Measurements from ENCODE around the gene CDKL2. TPM values are rescaled to one million over a fixed set of nuclear protein-coding genes. Genes with fewer than 3 reads are reported as not detected.

The CDKL2 gene
- total RNA-seq, 2 donors from 2014 or later: 0.62 to 0.65 TPM

DNA sequence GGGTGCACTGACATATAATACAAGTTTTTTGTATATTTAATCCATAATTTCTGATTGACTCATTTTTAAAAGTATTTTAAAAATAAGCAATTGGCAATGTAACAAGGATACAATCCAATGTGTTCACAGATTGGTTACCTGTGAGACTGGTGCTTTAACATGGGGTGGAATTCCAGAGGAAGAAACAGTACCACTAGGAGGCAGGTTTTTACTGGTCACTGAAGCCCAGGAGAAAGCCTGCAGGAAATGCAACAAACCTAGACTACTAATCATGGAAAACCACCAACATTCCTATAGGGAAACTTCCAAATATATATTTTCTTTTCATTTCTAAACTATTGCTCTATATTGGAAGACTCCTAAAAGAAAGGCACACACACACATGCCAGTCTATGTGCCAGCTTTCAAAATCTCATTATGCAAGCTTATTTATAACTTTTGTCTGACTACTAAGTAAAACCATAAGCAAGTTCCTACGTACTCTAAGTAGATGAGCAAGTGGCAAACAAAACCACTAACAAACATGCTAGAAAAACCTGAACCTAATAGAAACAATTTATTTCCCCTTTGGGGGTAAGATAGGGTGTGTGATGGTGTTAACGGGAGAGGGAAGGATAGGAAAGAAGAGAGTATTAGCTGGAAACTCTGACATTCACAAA lies 23.6 kb upstream of the CDKL2 start:
- intact Hi-C loops (cut with DNase I): loop anchor here in 1 of 2 donors (10.0 kb wide), 1 partner anchor 121 kb away; no protein-coding TSS in a partner anchor
- ATAC-seq: peak in 1 of 2 donors; percentile 41
- DNase-seq: no peak

DNA sequence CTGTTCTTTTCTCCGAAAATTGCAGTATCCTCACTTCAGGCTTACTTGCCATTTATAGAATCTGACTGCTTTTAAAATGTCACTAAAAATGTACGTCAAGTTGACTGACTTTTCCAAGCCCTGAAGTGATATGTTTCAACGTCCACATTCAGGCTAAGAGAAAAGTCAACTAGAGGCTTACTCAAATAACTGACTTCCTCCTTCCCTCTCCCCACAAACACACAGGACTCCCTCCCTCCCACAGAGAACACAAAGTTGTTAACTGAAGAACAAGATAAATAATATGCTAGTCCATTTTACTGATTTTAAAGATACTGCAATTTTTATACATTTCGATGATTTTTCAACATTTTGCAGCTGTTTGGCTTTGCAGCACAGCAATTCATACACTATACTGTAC lies 13.8 kb upstream of the CDKL2 start:
- intact Hi-C loops (cut with DNase I): no loop called here
- ATAC-seq (no peak), DNase-seq (no peak)

- intact Hi-C loops (cut with DNase I): no loop called here
- DNase-seq: no peak
- no peak for ATAC-seq
These were observed 13.3 kb upstream of the CDKL2 start for GRCh38 chr4:75643651-75644050.

- no peak for DNase-seq
- no peak for ATAC-seq
- intact Hi-C loops (cut with DNase I): no loop called here
These were observed 8.9 kb upstream of the CDKL2 start for GRCh38 chr4:75639124-75639695.

GRCh38 chr4:75637827-75638226 lies 7.5 kb upstream of the CDKL2 start:
- intact Hi-C loops (cut with DNase I): no loop called here
- ATAC-seq (no peak), DNase-seq (no peak)

- ATAC-seq (no peak), DNase-seq (no peak)
- intact Hi-C loops (cut with DNase I): no loop called here
These were observed 6.8 kb upstream of the CDKL2 start for GRCh38 chr4:75637176-75637575.

DNA sequence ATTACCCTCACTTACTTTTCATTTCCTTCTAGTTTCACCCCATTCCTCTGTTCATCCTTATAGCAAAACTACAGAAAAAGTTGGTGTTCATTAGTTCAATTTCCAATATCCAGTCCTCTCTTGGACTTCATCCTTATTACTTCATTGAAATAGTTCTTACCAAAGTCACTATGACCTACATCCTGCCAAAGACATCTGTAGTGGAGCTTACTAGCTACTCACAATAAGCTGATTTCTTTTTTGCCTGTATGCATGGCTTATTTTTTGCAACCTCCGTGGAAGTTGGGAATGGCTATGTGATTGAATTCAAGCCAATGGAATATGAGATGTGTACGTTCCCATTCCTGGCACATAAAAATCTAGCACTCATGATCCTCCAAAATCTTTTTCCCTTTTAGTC lies 4.6 kb upstream of the CDKL2 start:
- intact Hi-C loops (cut with DNase I): no loop called here
- ATAC-seq (no peak), DNase-seq (no peak)

- ATAC-seq: no peak
- no peak for DNase-seq
- intact Hi-C loops (cut with DNase I): no loop called here
These were observed 4.0 kb upstream of the CDKL2 start for GRCh38 chr4:75634281-75634680.

- DNase-seq (no peak), ATAC-seq (no peak)
- intact Hi-C loops (cut with DNase I): no loop called here
These were observed 3.5 kb upstream of the CDKL2 start for GRCh38 chr4:75633846-75634245.

DNA sequence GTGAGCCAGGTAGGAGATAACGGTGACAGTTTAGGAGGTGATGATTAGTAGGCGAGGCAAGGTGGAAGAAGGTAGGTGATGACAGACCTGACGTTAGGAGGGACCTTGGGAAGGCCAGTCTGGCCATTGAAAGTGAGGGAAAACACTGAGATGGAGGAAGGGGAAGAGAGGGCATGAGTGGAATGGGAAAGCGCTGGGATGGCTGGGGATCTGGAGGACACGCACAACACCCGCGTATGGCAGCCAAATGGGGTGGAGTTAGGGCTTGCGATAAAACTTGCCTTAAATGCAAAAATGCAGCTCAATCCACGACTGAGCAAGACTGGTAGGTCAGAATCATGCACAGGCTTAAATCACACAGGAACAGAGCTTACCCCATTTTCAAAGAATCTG lies 605 bp upstream of the CDKL2 start:
- peak; percentile 45 to 51 for ATAC-seq
- intact Hi-C loops (cut with DNase I): no loop called here
- DNase-seq: no peak

DNA sequence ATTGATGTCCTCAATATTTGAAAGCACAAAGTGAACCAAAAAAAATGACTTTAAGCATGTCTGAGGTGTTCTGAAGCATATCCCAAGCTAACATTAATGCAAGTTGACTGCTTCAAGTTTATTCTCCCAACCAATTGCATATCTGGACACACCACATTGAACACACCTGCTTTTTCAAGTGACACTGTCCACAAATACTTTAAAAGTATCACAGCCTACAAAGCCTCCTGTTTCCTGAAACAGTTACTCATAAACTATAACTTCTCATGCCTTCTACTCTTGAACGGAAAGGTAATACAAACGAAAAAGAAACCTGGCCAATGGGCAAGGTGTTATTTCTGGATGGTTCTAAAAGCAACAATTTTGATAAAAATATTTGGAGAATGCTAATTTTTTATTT lies 1.1 kb downstream of the CDKL2 start:
- no peak for DNase-seq
- intact Hi-C loops (cut with DNase I): no loop called here
- no peak for ATAC-seq

- DNase-seq: no peak
- no peak for ATAC-seq
- intact Hi-C loops (cut with DNase I): no loop called here
These were observed 7.3 kb downstream of the CDKL2 start for GRCh38 chr4:75623026-75623425.

DNA sequence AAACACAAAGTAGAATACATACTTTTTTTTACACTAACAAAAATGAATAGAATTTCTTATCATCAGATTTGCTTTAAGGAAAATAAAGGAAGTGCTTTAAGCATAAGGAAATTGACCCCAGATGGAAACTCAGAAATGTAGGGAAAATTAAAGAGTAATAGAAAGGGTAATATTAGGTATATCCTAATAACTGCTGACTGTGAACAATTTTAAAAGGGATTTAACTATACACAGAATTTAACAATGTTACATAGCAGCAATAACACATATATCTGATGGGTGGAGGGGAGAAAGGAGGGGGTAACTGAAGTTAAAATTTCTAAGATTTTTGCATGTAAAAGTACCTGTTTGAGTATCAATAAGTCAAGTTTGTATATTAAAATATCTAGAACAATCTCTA lies 8.6 kb downstream of the CDKL2 start:
- DNase-seq (no peak), ATAC-seq (no peak)
- intact Hi-C loops (cut with DNase I): no loop called here

DNA sequence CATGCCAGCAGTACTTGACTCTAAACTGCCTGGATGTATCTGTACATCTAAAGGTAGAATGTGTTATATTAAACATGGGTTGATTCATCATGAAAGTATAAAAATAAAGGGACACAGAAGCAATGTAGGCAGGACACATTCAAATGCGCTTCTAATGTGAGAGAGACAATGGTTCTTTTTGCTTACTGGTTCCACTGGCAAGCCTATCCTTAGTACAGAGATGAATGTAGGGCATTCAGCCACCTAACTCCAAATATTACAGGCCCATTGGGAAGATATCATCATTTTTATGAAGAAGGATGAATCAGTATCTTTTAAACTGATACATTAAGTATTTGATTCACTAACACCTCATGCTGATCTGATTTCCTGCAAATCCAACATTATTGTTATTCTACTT lies 18.0 kb downstream of the CDKL2 start:
- intact Hi-C loops (cut with DNase I): no loop called here
- ATAC-seq (no peak), DNase-seq (no peak)

DNA sequence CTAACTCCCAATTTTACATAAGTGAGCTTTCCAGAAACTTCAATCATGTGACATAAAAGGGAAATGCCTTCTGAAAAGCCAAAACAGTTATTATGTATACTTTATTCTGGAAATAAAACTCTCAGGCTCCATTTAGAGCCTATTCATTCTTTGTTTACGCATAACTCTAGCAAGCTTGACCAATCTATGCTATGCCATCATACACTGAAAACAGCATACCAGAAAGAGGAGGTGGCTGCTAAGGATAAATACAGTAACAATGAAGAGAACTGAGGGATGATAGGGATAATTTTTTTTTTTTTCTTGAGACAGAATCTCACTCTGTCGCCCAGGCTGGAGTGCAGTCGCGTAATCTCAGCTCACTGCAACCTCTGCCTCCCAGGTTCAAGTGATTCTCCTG lies 24.4 kb downstream of the CDKL2 start:
- intact Hi-C loops (cut with DNase I): no loop called here
- ATAC-seq (no peak), DNase-seq (no peak)

- ATAC-seq (peak in 1 of 2 donors; percentile 37), DNase-seq (no peak)
- intact Hi-C loops (cut with DNase I): no loop called here
These were observed 30.7 kb downstream of the CDKL2 start for GRCh38 chr4:75599647-75600046.

DNA sequence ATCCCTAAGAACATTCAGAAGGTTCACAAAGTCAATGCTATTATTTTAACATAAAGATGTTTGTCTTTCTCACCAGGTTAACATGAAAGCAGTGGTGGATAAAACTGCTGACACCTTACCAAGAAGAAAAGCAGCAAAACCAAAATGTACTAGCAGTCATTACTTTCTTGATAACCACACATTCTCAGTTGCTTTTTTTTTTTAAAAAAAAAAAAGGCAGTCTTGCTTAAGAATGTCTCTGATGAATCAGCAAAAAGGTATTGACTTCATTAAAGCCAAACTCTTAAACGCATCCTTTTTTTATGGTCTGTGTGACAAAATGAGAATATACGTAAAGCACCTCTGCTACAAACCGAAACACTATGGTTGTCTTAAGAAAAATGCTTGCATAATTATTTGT lies 31.9 kb downstream of the CDKL2 start:
- intact Hi-C loops (cut with DNase I): no loop called here
- ATAC-seq (no peak), DNase-seq (no peak)

DNA sequence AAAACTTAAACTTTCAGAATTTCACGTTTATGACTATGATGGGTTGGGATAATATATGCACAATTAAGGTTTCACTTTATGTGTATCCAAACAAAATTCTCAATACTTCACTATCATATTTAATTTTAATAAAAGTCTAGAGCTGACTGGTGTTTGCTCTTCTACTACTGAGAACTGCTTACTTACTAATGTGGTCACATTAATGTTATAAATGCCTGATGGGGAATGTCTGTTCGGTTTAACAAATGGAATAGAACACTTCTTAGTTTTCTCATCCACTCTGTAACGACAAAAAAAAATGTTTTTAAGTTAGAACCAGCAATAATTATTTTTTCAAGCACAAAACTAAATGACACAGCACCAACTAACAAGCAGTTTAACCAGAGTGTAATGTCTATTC lies 34.3 kb downstream of the CDKL2 start:
- no peak for ATAC-seq
- DNase-seq: no peak
- intact Hi-C loops (cut with DNase I): no loop called here

DNA sequence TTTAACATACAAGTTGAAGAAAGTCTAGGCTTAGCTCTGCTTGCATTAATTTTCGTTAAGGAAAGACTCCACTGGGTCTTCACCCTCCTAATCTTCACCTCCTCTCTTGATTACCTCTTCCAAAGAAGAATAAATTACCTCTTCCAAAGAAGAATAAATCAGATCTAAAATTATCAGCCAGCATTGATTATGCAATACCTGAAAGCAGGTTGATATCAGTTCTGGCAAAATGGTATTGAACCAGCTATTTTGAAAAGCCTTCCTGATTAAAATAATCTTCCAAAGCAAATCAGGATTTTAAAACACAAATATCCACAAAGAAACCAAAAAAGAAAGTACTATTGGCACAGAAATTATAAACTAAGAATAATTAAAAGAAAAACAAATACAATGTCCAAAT lies 36.9 kb downstream of the CDKL2 start:
- ATAC-seq: no peak
- no peak for DNase-seq
- intact Hi-C loops (cut with DNase I): no loop called here

GRCh38 chr4:75584067-75584466 lies 46.3 kb downstream of the CDKL2 start:
- DNase-seq (no peak), ATAC-seq (no peak)
- intact Hi-C loops (cut with DNase I): no loop called here

DNA sequence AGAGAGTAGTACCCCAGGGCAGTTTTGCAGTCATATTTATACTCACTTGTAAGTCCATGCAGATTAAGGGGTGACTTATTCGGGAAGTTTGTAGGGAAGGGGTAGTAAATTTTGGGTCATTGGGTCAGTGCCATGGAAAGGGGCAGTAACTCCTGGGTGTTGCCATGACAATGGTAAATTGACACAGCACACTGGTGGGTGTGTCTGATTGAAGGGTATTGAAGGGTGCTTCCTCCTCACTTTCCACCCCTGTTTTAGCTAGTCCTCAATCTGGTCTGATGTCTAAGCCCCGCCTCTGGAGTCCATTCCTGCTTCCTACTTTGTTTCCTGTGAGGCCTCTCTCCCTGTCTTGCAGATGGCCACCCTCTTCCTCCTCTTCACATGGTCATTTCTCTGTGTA lies 62.6 kb downstream of the CDKL2 start:
- intact Hi-C loops (cut with DNase I): no loop called here
- no peak for DNase-seq
- ATAC-seq: no peak

GRCh38 chr4:75566911-75567310 lies 63.4 kb downstream of the CDKL2 start:
- intact Hi-C loops (cut with DNase I): no loop called here
- no peak for ATAC-seq

More at GRCh38 chr4:75566911-75567310, 63.4 kb downstream of the CDKL2 start:
- no peak for DNase-seq

All from left cardiac atrium (tissue), 4 donors.